Peyer's patch (tissue), 4 donors: ENCODE data around the gene SLC16A3. TPM values are rescaled to one million over a fixed set of nuclear protein-coding genes. Genes with fewer than 3 reads are reported as not detected.
A peak's percentile ranks its signal among the peaks of the same experiment; 100 is the strongest.
"Not testable (repeated sequence)": the region's sequence is repeated elsewhere in the genome, so short reads cannot be mapped to it uniquely, and the experiment has no call there.

Experiments used
- DNase-seq, 3 donors: peaks; one replicate each; pipeline ENCODE4 v3.0.0-alpha.2; 2017 to 2019
- H3K27ac ChIP-seq, 4 donors: fragments of 200-600 bp; sonication (generic); one replicate each; pipeline ENCODE4 v1.5.1; 2016 to 2019
- H3K27me3 ChIP-seq, 2 donors: fragments of 200-600 bp; sonication (generic); one replicate each; pipeline ENCODE4 v1.5.1; 2019
- H3K36me3 ChIP-seq, 3 donors: fragments of 200-600 bp; sonication (generic); one replicate each; pipeline ENCODE4 v1.5.1; 2016 to 2019
- H3K4me1 ChIP-seq, 4 donors: fragments of 200-600 bp; sonication (generic); one replicate each; pipeline ENCODE4 v1.5.1; 2016 to 2019
- H3K4me3 ChIP-seq, 4 donors: fragments of 200-600 bp; sonication (generic); 1 replicate in 3 of 4; 2 replicates in 1 of 4; pipeline ENCODE4 v1.5.1; 2016 to 2019; ENCODE audit warnings: mild to moderate bottlenecking in 1 of 4
- H3K9me3 ChIP-seq, 4 donors: fragments of 200-600 bp; sonication (generic); one replicate each; pipeline ENCODE4 v1.5.1; 2016 to 2019; ENCODE audit warnings: mild to moderate bottlenecking in 1 of 4
- CTCF ChIP-seq, 6 experiments: fragments of 450-650 bp in 4 of 6; fragments of 200-600 bp in 2 of 6; sonication (generic) in 1 of 6; IDR thresholded peaks; one replicate each; pipeline ENCODE4 v1.5.1; 2017 to 2019; ENCODE audit warnings: antibody characterized with exemption in 6 of 6, mild to moderate bottlenecking in 3 of 6, moderate library complexity in 1 of 6
- POLR2A ChIP-seq, 2 donors: fragments of 450-650 bp; IDR thresholded peaks; one replicate each; pipeline ENCODE4 v1.5.1; 2017; ENCODE audit warnings: antibody characterized with exemption in 2 of 2, mild to moderate bottlenecking in 2 of 2, moderate library complexity in 2 of 2
- total RNA-seq, 4 donors: library from RNA; depleted of rRNA; stranded (reverse); fragments of >200 nt; gene quantifications; one replicate each; pipeline ENCODE4 v1.1.0, GENCODE V29; 2016

Gene SLC16A3
- total RNA-seq, 4 donors from 2014 or later, result 18.9 to 55.0 (median 35.3) TPM

DNA sequence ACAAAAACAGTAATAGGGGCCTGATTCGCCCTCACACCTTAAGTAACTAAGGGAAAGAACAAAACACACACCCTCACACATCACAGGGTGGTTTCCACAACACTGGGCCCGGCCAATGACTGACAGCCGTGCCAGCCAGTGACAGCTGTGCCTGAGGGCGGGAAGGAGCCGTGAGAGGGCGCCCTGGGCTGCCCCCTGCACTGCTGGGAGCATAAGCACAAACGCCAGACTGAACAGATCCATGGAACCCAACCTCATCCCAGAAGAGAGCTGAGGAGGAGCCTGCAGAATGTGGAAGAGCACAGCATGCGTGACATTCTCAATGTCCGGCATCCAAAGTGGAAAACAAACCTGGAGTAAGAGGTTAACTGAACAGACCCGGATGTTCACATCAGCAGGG lies 28.6 kb downstream of the SLC16A3 start:
- no peak for TF ChIP-seq POLR2A (IDR thresholded peaks at IDR 0.05)
- TF ChIP-seq CTCF (IDR thresholded peaks at IDR 0.05), result no peak
- H3K27me3 ChIP-seq, result no peaks in the 10 kb centered on the region

GRCh38 chr17:82258555-82258954 lies 29.7 kb downstream of the SLC16A3 start:
- TF ChIP-seq CTCF (IDR thresholded peaks at IDR 0.05) (no peak), POLR2A (IDR thresholded peaks at IDR 0.05) (no peak)
- Histone ChIP-seq H3K4me1 (peaks cover 0 to 5% (median 0%) of the 10 kb centered on the region in 4 donors), H3K4me3 (no peak overlapping the region), H3K36me3 (peaks cover 0 to 98% (median 4%) of the 10 kb centered on the region in 3 donors), H3K27ac (no peak overlapping the region), H3K9me3 (no peaks in the 10 kb centered on the region), H3K27me3 (no peaks in the 10 kb centered on the region)
- DNase-seq, result no peak

More for the DNA sequence above, 28.6 kb downstream of the SLC16A3 start:
- H3K9me3 ChIP-seq, result no peaks in the 10 kb centered on the region
- peaks cover 0 to 98% (median 4%) of the 10 kb centered on the region in 3 donors for H3K36me3 ChIP-seq
- no peak overlapping the region for H3K4me3 ChIP-seq
- no peak overlapping the region for H3K27ac ChIP-seq
- H3K4me1 ChIP-seq, result peaks cover 0 to 5% (median 0%) of the 10 kb centered on the region in 4 donors
- peak in 2 of 3 donors; percentile 67 for DNase-seq

DNA sequence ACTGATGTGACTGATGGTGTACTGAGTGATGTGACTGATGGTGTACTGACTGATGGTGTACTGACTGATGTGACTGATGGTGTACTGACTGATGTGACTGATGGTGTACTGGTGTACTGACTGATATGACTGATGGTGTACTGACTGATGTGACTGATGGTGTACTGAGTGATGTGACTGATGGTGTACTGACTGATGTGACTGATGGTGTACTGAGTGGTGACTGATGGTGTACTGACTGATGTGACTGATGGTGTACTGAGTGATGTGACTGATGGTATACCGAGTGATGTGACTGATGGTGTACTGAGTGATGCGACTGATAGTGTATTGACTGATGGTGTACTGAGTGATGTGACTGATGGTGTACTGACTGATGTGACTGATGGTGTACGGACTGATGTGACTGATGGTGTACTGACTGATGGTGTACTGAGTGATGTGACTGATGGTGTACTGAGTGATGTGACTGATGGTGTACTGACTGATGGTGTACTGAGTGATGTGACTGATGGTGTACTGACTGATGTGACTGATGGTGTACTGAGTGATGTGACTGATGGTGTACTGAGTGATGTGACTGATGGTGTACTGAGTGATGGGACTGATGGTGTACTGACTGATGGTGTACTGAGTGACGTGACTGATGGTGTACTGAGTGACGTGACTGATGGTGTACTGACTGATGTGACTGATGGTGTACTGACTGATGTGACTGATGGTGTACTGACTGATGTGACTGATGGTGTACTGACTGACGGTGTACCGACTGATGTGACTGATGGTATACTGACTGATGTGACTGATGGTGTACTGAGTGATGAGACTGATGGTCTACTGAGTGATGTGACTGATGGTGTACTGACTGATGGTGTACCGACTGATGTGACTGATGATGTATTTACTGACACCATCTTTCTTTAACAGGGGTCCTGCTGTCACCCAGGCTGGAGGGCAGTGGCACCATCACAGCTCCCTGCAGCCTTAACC lies 31.4 kb downstream of the SLC16A3 start:
- not testable (repeated sequence) for H3K4me3 ChIP-seq, DNase-seq, H3K27me3 ChIP-seq, H3K4me1 ChIP-seq, H3K9me3 ChIP-seq
- Histone ChIP-seq H3K27ac (peak overlapping the region in 1 of 4 donors; percentile 25), H3K36me3 (peaks cover 0 to 99% (median 4%) of the 10 kb centered on the region in 3 donors)

DNA sequence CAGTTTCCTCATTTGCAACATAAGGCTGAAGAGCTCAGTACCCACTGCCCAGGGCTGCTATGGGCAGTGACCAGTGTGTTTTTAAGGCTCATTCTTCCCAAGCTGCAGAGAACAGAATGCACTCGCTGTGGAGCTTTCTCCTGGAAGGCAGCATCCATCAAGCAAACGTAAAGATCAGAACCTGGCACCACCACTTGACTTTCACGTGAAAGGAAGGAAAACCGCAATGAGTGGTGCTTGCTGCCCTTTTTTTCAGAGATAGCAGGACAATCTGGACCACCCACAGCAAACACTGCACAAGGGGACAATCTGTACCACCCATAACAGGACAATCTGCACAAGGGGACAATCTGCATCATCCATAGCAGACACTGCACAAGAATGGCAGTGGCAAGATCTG lies 33.5 kb downstream of the SLC16A3 start:
- H3K9me3 ChIP-seq, result no peaks in the 10 kb centered on the region
- H3K27me3 ChIP-seq, result no peaks in the 10 kb centered on the region
- TF ChIP-seq POLR2A (IDR thresholded peaks at IDR 0.05) (no peak), CTCF (IDR thresholded peaks at IDR 0.05) (no peak)
- H3K4me3 ChIP-seq, result no peak overlapping the region
- H3K27ac ChIP-seq, result no peak overlapping the region
- H3K36me3 ChIP-seq, result peaks cover 0 to 90% (median 4%) of the 10 kb centered on the region in 3 donors
- H3K4me1 ChIP-seq, result peaks cover 0 to 19% (median 5%) of the 10 kb centered on the region in 4 donors
- DNase-seq, result no peak

DNA sequence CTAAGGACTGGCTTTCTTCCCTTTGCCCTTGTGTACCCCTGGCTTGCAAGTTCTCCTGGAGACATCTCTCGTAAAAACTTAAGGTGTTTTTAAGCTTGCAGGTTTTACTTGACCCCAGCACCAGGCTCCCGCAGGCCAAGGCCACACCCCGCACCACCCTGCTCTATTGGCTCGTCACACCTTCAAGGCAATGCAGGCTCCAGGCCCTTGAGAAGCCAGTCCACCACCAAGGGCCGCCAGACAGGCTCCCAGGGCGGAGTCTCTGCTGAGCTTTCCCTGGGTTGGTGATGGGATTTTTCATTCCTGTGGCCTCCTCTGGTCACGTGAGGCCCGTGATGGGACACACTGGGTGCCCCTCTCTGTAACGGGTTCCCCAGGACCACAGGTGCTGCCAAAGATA lies 34.8 kb downstream of the SLC16A3 start:
- no peak overlapping the region for H3K27ac ChIP-seq

More for the DNA sequence above, 34.8 kb downstream of the SLC16A3 start:
- Histone ChIP-seq H3K4me1 (peaks cover 10 to 28% (median 13%) of the 10 kb centered on the region in 4 donors), H3K9me3 (no peaks in the 10 kb centered on the region), H3K27me3 (no peaks in the 10 kb centered on the region), H3K36me3 (peaks cover 0 to 78% (median 4%) of the 10 kb centered on the region in 3 donors), H3K4me3 (no peak overlapping the region)
- TF ChIP-seq CTCF (IDR thresholded peaks at IDR 0.05), result no peak
- no peak for TF ChIP-seq POLR2A (IDR thresholded peaks at IDR 0.05)
- no peak for DNase-seq
